AML-193 (cell line): ENCODE data around the gene SLC1A7.

Experiments
- DNase-seq, 2 experiments: peaks; one replicate each; lab custom pipeline; 2025; lab: John Stamatoyannopoulos, UW

Gene SLC1A7

GRCh38 chr1:53075761-53076163, 66.7 kb downstream of the SLC1A7 start:
- DNase-seq = no peak

GRCh38 chr1:53075206-53075605, 67.2 kb downstream of the SLC1A7 start:
- DNase-seq = no peak

GRCh38 chr1:53074313-53075154, 67.9 kb downstream of the SLC1A7 start:
- DNase-seq = no peak

GRCh38 chr1:53073868-53074311, 68.5 kb downstream of the SLC1A7 start:
- no peak for DNase-seq

GRCh38 chr1:53073287-53073686, 69.2 kb downstream of the SLC1A7 start:
- DNase-seq = no peak

- DNase-seq = no peak
Observed at GRCh38 chr1:53071915-53072314, 70.5 kb downstream of the SLC1A7 start.

GRCh38 chr1:53071167-53071865, 71.1 kb downstream of the SLC1A7 start:
- no peak for DNase-seq

- no peak for DNase-seq
Observed at GRCh38 chr1:53070621-53071020, 71.8 kb downstream of the SLC1A7 start.

GRCh38 chr1:53069663-53070327, 72.6 kb downstream of the SLC1A7 start:
- DNase-seq = no peak

GRCh38 chr1:53069265-53069662, 73.2 kb downstream of the SLC1A7 start:
- DNase-seq = no peak

GRCh38 chr1:53068314-53069099, 73.9 kb downstream of the SLC1A7 start:
- DNase-seq = no peak

- DNase-seq = no peak
Observed at GRCh38 chr1:53067886-53068285, 74.6 kb downstream of the SLC1A7 start.

GRCh38 chr1:53066891-53067738, 75.3 kb downstream of the SLC1A7 start:
- DNase-seq = no peak

- no peak for DNase-seq
Observed at GRCh38 chr1:53066488-53066887, 76.0 kb downstream of the SLC1A7 start.

GRCh38 chr1:53065391-53065790, 77.0 kb downstream of the SLC1A7 start:
- no peak for DNase-seq

- no peak for DNase-seq
Observed at GRCh38 chr1:53063744-53064515, 78.5 kb downstream of the SLC1A7 start.

GRCh38 chr1:53062708-53063591, 79.5 kb downstream of the SLC1A7 start:
- no peak for DNase-seq

GRCh38 chr1:53061859-53062707, 80.4 kb downstream of the SLC1A7 start, which contains the start of gene PODN:
PODN (plus strand) TSS chr1:53062213; CDS start chr1:53069856, 7,643 bp downstream.
- no peak for DNase-seq
